H1 (cell line): ENCODE measurements around the gene BRD4. TPM values are rescaled to one million over a fixed set of nuclear protein-coding genes. Genes with fewer than 3 reads are reported as not detected.
A peak's percentile ranks its signal among the peaks of the same experiment; 100 is the strongest.

Experiments
- CTCF ChIA-PET: fragments of 300-600 bp; sonication (Branson Sonifier 250); formaldehyde crosslinking; loops from one replicate; lab custom pipeline; 2021; ENCODE audit not compliant: partially characterized antibody; lab: Charles Lee
- POLR2A ChIA-PET: fragments of 300-600 bp; sonication (Branson Sonifier 250); formaldehyde crosslinking; loops from one replicate; lab custom pipeline; 2021; ENCODE audit warnings: inconsistent platforms; ENCODE audit not compliant: partially characterized antibody; lab: Charles Lee
- DNase-seq, 2 experiments: peaks; one replicate each; pipeline versions ENCODE4 v3.0.0 to v3.0.0-alpha.2; 2010 to 2022; ENCODE audit warnings: low spot score in 2 of 2, low read depth in 1 of 2, mixed read lengths in 1 of 2
- FAIRE-seq: peaks from 2 replicates; lab custom pipeline; 2011; peaks lifted over from hg19 to GRCh38; lab: Jason Lieb, UNC
- H2AFZ ChIP-seq: 2 replicates; pipeline ENCODE4 v1.8.1; 2012; ENCODE audit warnings: low read length, inconsistent platforms
- H2AK5ac ChIP-seq: 2 replicates; pipeline ENCODE4 v1.6.1; 2013; ENCODE audit warnings: low read depth, low read length
- H2BK120ac ChIP-seq: replicated peaks from 2 replicates; pipeline ENCODE3; 2013; ENCODE audit warnings: low read depth, low read length, inconsistent platforms
- H2BK12ac ChIP-seq: 2 replicates; pipeline ENCODE4 v1.6.1; 2013; ENCODE audit warnings: low read depth, low read length
- H2BK15ac ChIP-seq: 2 replicates; pipeline ENCODE4 v1.6.1; 2013; ENCODE audit warnings: low read length
- H2BK20ac ChIP-seq: 2 replicates; pipeline ENCODE4 v1.6.1; 2013; ENCODE audit warnings: low read length
- H2BK5ac ChIP-seq: 2 replicates; pipeline ENCODE4 v1.6.1; 2013; ENCODE audit warnings: low read depth, low read length
- H3K14ac ChIP-seq: 2 replicates; pipeline ENCODE4 v1.6.1; 2013; ENCODE audit warnings: inconsistent platforms; ENCODE audit not compliant: insufficient read length
- H3K18ac ChIP-seq: 2 replicates; pipeline ENCODE4 v1.6.1; 2013; ENCODE audit warnings: low read length; ENCODE audit errors: extremely low read depth
- H3K23ac ChIP-seq: 2 replicates; pipeline ENCODE4 v1.6.1; 2013; ENCODE audit warnings: inconsistent platforms; ENCODE audit not compliant: insufficient read length
- H3K23me2 ChIP-seq: 2 replicates; pipeline ENCODE4 v1.6.1; 2013; ENCODE audit warnings: low read depth, low read length
- H3K27ac ChIP-seq: 2 replicates; pipeline ENCODE4 v1.6.1; 2011; ENCODE audit warnings: low read depth, low read length, inconsistent platforms
- H3K27me3 ChIP-seq, 4 experiments: replicated peaks in 1 of 4; 1 replicate in 1 of 4; 2 replicates in 3 of 4; pipeline versions ENCODE4 v1.6.1 to v1.8.1; 2011 to 2013; ENCODE audit warnings: low read length in 3 of 4, mild to moderate bottlenecking in 3 of 4, inconsistent platforms in 2 of 4, mixed read lengths in 2 of 4, moderate library complexity in 1 of 4; ENCODE audit not compliant: control insufficient read depth in 3 of 4, insufficient read depth in 3 of 4; ENCODE audit errors: extremely low read depth in 1 of 4
- H3K36me3 ChIP-seq, 4 experiments: 2 replicates each; pipeline versions ENCODE4 v1.6.1 to v1.8.1; 2011 to 2013; ENCODE audit warnings: mild to moderate bottlenecking in 4 of 4, low read length in 3 of 4, moderate library complexity in 2 of 4, control low read depth in 1 of 4, inconsistent platforms in 1 of 4; ENCODE audit not compliant: insufficient read depth in 4 of 4, control insufficient read depth in 2 of 4
- H3K4ac ChIP-seq: replicated peaks from 2 replicates; pipeline ENCODE3; 2013; ENCODE audit warnings: low read length, low read depth, mixed read lengths, inconsistent platforms; ENCODE audit not compliant: insufficient read length
- H3K4me1 ChIP-seq, 4 experiments: replicated peaks in 1 of 4; 1 replicate in 1 of 4; 2 replicates in 3 of 4; pipeline versions ENCODE4 v1.6.1 to v1.8.1; 2011 to 2013; ENCODE audit warnings: low read length in 3 of 4, inconsistent platforms in 2 of 4, mixed read lengths in 1 of 4; ENCODE audit not compliant: insufficient read depth in 4 of 4, control insufficient read depth in 3 of 4
- H3K4me2 ChIP-seq, 2 experiments: 2 replicates each; pipeline versions ENCODE4 v1.6.1 to v1.8.1; 2011 to 2013; ENCODE audit warnings: low read depth in 2 of 2, low read length in 2 of 2, control low read depth in 1 of 2, inconsistent platforms in 1 of 2, mild to moderate bottlenecking in 1 of 2; ENCODE audit not compliant: insufficient read depth in 1 of 2
- H3K4me3 ChIP-seq, 4 experiments: fragments of 200-600, 300-600 bp in 1 of 4; sonication (generic), shearing (Covaris generic), sonication (Bioruptor Twin) in 1 of 4; 2 replicates each; pipeline versions ENCODE4 v1.5.1 to v1.8.1; 2011 to 2016; ENCODE audit warnings: low read length in 4 of 4, low read depth in 3 of 4, control low read depth in 2 of 4, inconsistent platforms in 2 of 4, mild to moderate bottlenecking in 2 of 4, mixed read lengths in 1 of 4, moderate library complexity in 1 of 4; ENCODE audit not compliant: insufficient read depth in 2 of 4; ENCODE audit errors: extremely low read depth in 1 of 4
- H3K56ac ChIP-seq: replicated peaks from 2 replicates; pipeline ENCODE3; 2013; ENCODE audit warnings: low read depth, mild to moderate bottlenecking, mixed read lengths, low read length, inconsistent platforms; ENCODE audit not compliant: insufficient read length
- H3K79me1 ChIP-seq: 2 replicates; pipeline ENCODE4 v1.6.1; 2013; ENCODE audit warnings: low read depth, low read length, control low read depth
- H3K79me2 ChIP-seq, 2 experiments: 2 replicates each; pipeline versions ENCODE4 v1.6.1 to v1.8.1; 2012 to 2013; ENCODE audit warnings: low read length in 2 of 2, mild to moderate bottlenecking in 2 of 2, inconsistent platforms in 1 of 2; ENCODE audit not compliant: insufficient read depth in 2 of 2, control insufficient read depth in 1 of 2
- H3K9ac ChIP-seq, 4 experiments: replicated peaks in 1 of 4; 1 replicate in 1 of 4; 2 replicates in 3 of 4; pipeline versions ENCODE4 v1.6.1 to v1.8.1; 2011 to 2013; ENCODE audit warnings: low read depth in 3 of 4, low read length in 3 of 4, control low read depth in 2 of 4, mild to moderate bottlenecking in 2 of 4, moderate library complexity in 2 of 4, inconsistent platforms in 1 of 4; ENCODE audit errors: extremely low read depth in 1 of 4
- H3K9me3 ChIP-seq, 2 experiments: 2 replicates each; pipeline versions ENCODE4 v1.6.1 to v1.8.1; 2012 to 2013; ENCODE audit warnings: mild to moderate bottlenecking in 2 of 2, moderate library complexity in 2 of 2, control low read depth in 1 of 2, inconsistent platforms in 1 of 2, low read depth in 1 of 2, low read length in 1 of 2, mixed read lengths in 1 of 2; ENCODE audit not compliant: insufficient read depth in 2 of 2
- H4K20me1 ChIP-seq, 2 experiments: replicated peaks in 1 of 2; 2 replicates each; pipeline versions ENCODE3 to v1.8.1; 2011 to 2013; ENCODE audit warnings: inconsistent platforms in 2 of 2, low read length in 2 of 2, mild to moderate bottlenecking in 1 of 2; ENCODE audit not compliant: insufficient read depth in 2 of 2, control insufficient read depth in 1 of 2
- H4K5ac ChIP-seq: 2 replicates; pipeline ENCODE4 v1.6.1; 2013; ENCODE audit warnings: low read length, low read depth, mixed read lengths, inconsistent platforms; ENCODE audit not compliant: insufficient read length
- H4K8ac ChIP-seq: 2 replicates; pipeline ENCODE4 v1.8.0; 2013; ENCODE audit warnings: mild to moderate bottlenecking, moderate library complexity, low read length, inconsistent platforms; ENCODE audit not compliant: insufficient read depth; ENCODE audit errors: extremely low read depth
- H4K91ac ChIP-seq: replicated peaks from 2 replicates; pipeline ENCODE3; 2013; ENCODE audit warnings: low read length, mixed read lengths, inconsistent platforms; ENCODE audit not compliant: insufficient read length
- ASH2L ChIP-seq: fragments of 200-600, 300-600 bp; sonication (generic); IDR thresholded peaks from one replicate; pipeline ENCODE4 v1.7.1; 2017; ENCODE audit warnings: low read length
- CTCF ChIP-seq, 3 experiments: IDR thresholded peaks; 1 replicate in 2 of 3; 2 replicates in 1 of 3; pipeline versions ENCODE4 v1.5.1 to v1.6.1; 2011; ENCODE audit warnings: low read length in 3 of 3, mild to moderate bottlenecking in 3 of 3, inconsistent platforms in 2 of 3, low read depth in 1 of 3, moderate library complexity in 1 of 3; ENCODE audit not compliant: insufficient read depth in 1 of 3; ENCODE audit errors: control extremely low read depth in 1 of 3
- EP300 ChIP-seq, 2 experiments: IDR thresholded peaks; 1 replicate in 1 of 2; 2 replicates in 1 of 2; pipeline ENCODE4 v1.6.1; 2011 to 2012; ENCODE audit warnings: low read depth in 2 of 2, low read length in 2 of 2, mild to moderate bottlenecking in 2 of 2, borderline replicate concordance in 1 of 2, inconsistent platforms in 1 of 2, moderate library complexity in 1 of 2
- RBBP5 ChIP-seq: IDR thresholded peaks from 2 replicates; pipeline ENCODE4 v1.7.1; 2012; ENCODE audit warnings: low read depth, mild to moderate bottlenecking, inconsistent platforms, low read length, moderate library complexity, borderline replicate concordance
- RFX5 ChIP-seq: IDR thresholded peaks from 2 replicates; pipeline ENCODE4 v1.6.1; 2011; ENCODE audit warnings: low read depth, low read length, improper control_type of control experiment, borderline replicate concordance
- TAF7 ChIP-seq: optimal IDR thresholded peaks from 2 replicates; pipeline ENCODE3; 2011; ENCODE audit warnings: low read depth, mild to moderate bottlenecking, inconsistent platforms, low read length, moderate library complexity, borderline replicate concordance
- WGBS, 2 experiments: shearing (Covaris generic) in 1 of 2; methylation state at CpG; one replicate each; pipeline versions ENCODE4 v1.1.6 to v1.1.7; 2013 to 2015; ENCODE audit warnings: low lambda C conversion rate in 2 of 2, mixed read lengths in 2 of 2, inconsistent platforms in 1 of 2, low coverage in 1 of 2, missing lambda C conversion rate in 1 of 2; ENCODE audit not compliant: insufficient replicate concordance in 2 of 2, insufficient coverage in 1 of 2, insufficient read length in 1 of 2; ENCODE audit errors: extremely low coverage in 1 of 2, missing lambda C conversion rate in 1 of 2; 5-methylcytosine and 5-hydroxymethylcytosine counted together
- polyA plus RNA-seq, 7 experiments: library from polyadenylated mRNA; depleted of rRNA in 3 of 7; stranded (reverse) in 5 of 7; unstranded in 2 of 7; fragments of >200 nt in 5 of 7; fragments of 200-250 nt in 2 of 7; gene quantifications; 1 replicate in 5 of 7; 2 replicates in 1 of 7; 4 replicates in 1 of 7; pipeline versions ENCODE4 v1.2.1 to v1.2.3, GENCODE V29; 2011 to 2013; ENCODE audit warnings: missing spikeins in 2 of 7, mixed read lengths in 2 of 7
- total RNA-seq: library from RNA; stranded (reverse); fragmentation: NEBNext Ultra II Directional; extraction: Animal tissue kit (Norgen Biotek cat#: 25700); gene quantifications from 2 replicates; pipeline ENCODE4 v1.2.1, GENCODE V29; 2021

BRD4 gene
- total and polyA plus RNA-seq, 2 of the 8 experiments (the other 6 are each of a cell fraction or from before 2014, with no cell fraction given), result 14.1 to 146 TPM

DNA sequence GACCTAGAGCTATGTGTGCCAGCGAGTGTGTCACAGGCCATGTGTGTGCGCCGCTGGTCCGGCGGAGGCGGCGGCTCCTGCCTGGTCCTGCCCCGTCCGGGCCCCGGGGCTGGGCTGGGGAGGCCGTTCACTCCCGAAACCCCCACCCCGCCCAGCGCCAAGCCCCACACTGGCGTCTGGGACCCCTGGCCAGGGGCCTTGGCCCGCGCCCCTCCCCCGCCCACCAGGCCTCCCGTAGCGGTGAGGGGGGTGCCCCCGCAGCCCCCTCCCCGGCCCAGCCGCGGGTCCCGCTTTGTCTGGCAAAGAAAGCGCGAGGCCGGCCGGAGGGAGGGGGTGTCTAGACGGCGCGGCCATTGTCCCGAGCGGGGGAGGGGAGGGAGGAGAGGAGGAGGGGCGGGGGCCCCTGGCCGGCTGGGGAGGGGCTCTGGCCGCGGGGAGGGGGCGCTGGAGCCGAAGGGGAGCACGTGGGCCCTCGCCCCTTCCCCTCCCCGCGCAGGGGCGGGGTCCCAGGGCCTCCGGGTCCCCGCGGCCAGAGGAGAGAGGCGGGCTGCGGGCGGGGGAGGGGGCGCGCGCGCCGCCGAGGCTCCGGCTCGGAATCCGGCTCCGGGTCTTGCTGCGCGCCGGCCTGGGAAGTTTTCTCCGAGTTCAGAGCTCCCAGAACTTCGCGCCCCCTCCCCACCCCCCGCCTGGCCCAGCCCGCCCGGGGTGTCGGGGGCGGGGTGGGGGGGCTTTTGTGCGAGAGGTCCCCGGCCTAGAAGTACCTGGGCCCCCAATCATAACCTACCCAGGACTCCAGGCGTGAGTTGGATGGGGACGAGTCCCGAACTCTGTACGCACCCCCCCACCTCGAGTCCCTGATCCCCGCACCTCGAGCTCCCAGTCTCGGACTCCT, 132.4 kb downstream of the BRD4 start:
- Histone ChIP-seq H3K9ac (peak overlapping the region in 3 of 4 experiments; percentile 46 to 65 (median 64); a peak in 5 of 7 replicates), H4K8ac (peak overlapping the region; percentile 45), H3K14ac (no peak overlapping the region), H3K9me3 (no peaks in the 10 kb centered on the region), H3K36me3 (peaks cover 0 to 24% (median 5%) of the 10 kb centered on the region in 4 experiments; a peak in 4 of 8 replicates), H4K91ac (peak overlapping the region; percentile 96), H2AK5ac (peak overlapping the region; percentile 100), H3K4ac (peak overlapping the region; percentile 98), H3K4me3 (peak overlapping the region; percentile 81 to 100 (median 92)), H3K27me3 (peaks cover 0 to 2% (median 0%) of the 10 kb centered on the region in 4 experiments; a peak in 1 of 7 replicates), H2BK15ac (peak overlapping the region; percentile 99), H2BK5ac (peak overlapping the region; percentile 96), H3K79me2 (peaks cover 4 to 22% of the 10 kb centered on the region in 2 experiments; a peak in 3 of 4 replicates), H3K79me1 (peaks cover 13% of the 10 kb centered on the region), H3K56ac (peak overlapping the region; percentile 90), H3K4me1 (peaks cover 2 to 13% (median 9%) of the 10 kb centered on the region in 4 experiments), H4K20me1 (peaks cover 4 to 20% of the 10 kb centered on the region in 2 experiments), H3K4me2 (peak overlapping the region; percentile 83 to 97), H4K5ac (peak overlapping the region; percentile 34), H2AFZ (no peak overlapping the region), H3K27ac (no peak overlapping the region), H3K23me2 (peaks cover 11% of the 10 kb centered on the region), H3K18ac (peak overlapping the region; percentile 88), H2BK12ac (peak overlapping the region; percentile 100; the same call in 1 of the 2 replicates), H3K23ac (no peak overlapping the region), H2BK20ac (peak overlapping the region; percentile 18; the same call in 1 of the 2 replicates), H2BK120ac (peak overlapping the region; percentile 92)
- WGBS, 2 experiments, result 2% methylated on average over 10 of the region's 82 CpGs; no CpG with 5 or more reads in 1 of the 2 experiments
- FAIRE-seq, result no peak
- ChIA-PET POLR2A (interaction anchor here (0.6 to 7.1 kb wide), 13 partner anchors 8 to 179 kb away, joined by 3 to 58 read pairs (median 6); partner anchors contain the start of genes AKAP8 and EPHX3), CTCF (interaction anchor here (0.6 to 2.5 kb wide), 13 partner anchors 9 to 255 kb away, joined by 3 to 13 read pairs (median 3); no protein-coding TSS in a partner anchor)
- DNase-seq, result peak; percentile 47 to 94
- TF ChIP-seq RBBP5 (no peak), CTCF (IDR thresholded peaks at IDR 0.05; ENCODE audit: control extremely low read depth in 1 of 3, insufficient read depth in 1 of 3, low read depth in 1 of 3, low read length in 3 of 3) (no peak), ASH2L (peak; percentile 52), EP300 (IDR thresholded peaks at IDR 0.05; ENCODE audit: borderline replicate concordance in 1 of 2, low read depth in 2 of 2, low read length in 2 of 2) (peak in 1 of 2 experiments; percentile 57; a peak in 1 of 3 replicates), RFX5 (peak; percentile 27; the same call in 1 of the 2 replicates), TAF7 (no peak)
